H9 (cell line): ENCODE data around the gene PELI2. TPM values are rescaled to one million over a fixed set of nuclear protein-coding genes. Genes with fewer than 3 reads are reported as not detected.

Experiments used
- DNase-seq: peaks from one replicate; pipeline ENCODE4 v3.0.0-alpha.2; 2017
- H2AFZ ChIP-seq: one replicate; pipeline ENCODE4 v1.6.1; 2013; ENCODE audit warnings: mild to moderate bottlenecking, low read length, control low read depth, moderate library complexity
- H2AK5ac ChIP-seq: 2 replicates; pipeline ENCODE4 v1.6.1; 2013; ENCODE audit warnings: low read length, control low read depth, mixed read lengths; ENCODE audit not compliant: insufficient read length
- H2BK120ac ChIP-seq: one replicate; pipeline ENCODE4 v1.6.1; 2013; ENCODE audit warnings: low read depth, mild to moderate bottlenecking, low read length, control low read depth, inconsistent platforms; ENCODE audit not compliant: poor library complexity, severe bottlenecking
- H2BK12ac ChIP-seq: 2 replicates; pipeline ENCODE4 v1.6.1; 2013; ENCODE audit warnings: low read length, control low read depth, mixed read lengths, low read depth; ENCODE audit not compliant: insufficient read length
- H2BK15ac ChIP-seq: 2 replicates; pipeline ENCODE4 v1.6.1; 2013; ENCODE audit warnings: low read depth, low read length, control low read depth
- H2BK20ac ChIP-seq: one replicate; pipeline ENCODE4 v1.6.1; 2013; ENCODE audit warnings: low read depth, mild to moderate bottlenecking, low read length, control low read depth, inconsistent platforms; ENCODE audit not compliant: poor library complexity, severe bottlenecking
- H2BK5ac ChIP-seq: 2 replicates; pipeline ENCODE4 v1.6.1; 2013; ENCODE audit warnings: low read length, control low read depth, mixed read lengths; ENCODE audit not compliant: insufficient read length
- H3K14ac ChIP-seq: 2 replicates; pipeline ENCODE4 v1.6.1; 2013; ENCODE audit warnings: low read length, control low read depth; ENCODE audit not compliant: insufficient read depth
- H3K18ac ChIP-seq: 2 replicates; pipeline ENCODE4 v1.6.1; 2013; ENCODE audit warnings: low read depth, mild to moderate bottlenecking, mixed read lengths, low read length, control low read depth; ENCODE audit not compliant: insufficient read length
- H3K23ac ChIP-seq: 2 replicates; pipeline ENCODE4 v1.6.1; 2013; ENCODE audit warnings: low read length, control low read depth, mixed read lengths, low read depth; ENCODE audit not compliant: insufficient read length
- H3K23me2 ChIP-seq: 2 replicates; pipeline ENCODE4 v1.6.1; 2013; ENCODE audit warnings: low read depth, mild to moderate bottlenecking, mixed read lengths, low read length, control low read depth; ENCODE audit not compliant: insufficient read length, poor library complexity, severe bottlenecking
- H3K27ac ChIP-seq: 2 replicates; pipeline ENCODE4 v1.5.1; 2013; ENCODE audit warnings: low read length, control low read depth, mixed read lengths, low read depth; ENCODE audit not compliant: insufficient read length
- H3K27me3 ChIP-seq: 2 replicates; pipeline ENCODE4 v1.6.1; 2013; ENCODE audit warnings: low read length, control low read depth, inconsistent platforms; ENCODE audit not compliant: insufficient read depth
- H3K4ac ChIP-seq: 2 replicates; pipeline ENCODE4 v1.6.1; 2013; ENCODE audit warnings: low read depth, mild to moderate bottlenecking, control low read depth, inconsistent platforms, low read length, moderate library complexity
- H3K4me1 ChIP-seq: 2 replicates; pipeline ENCODE4 v1.6.1; 2013; ENCODE audit warnings: low read length, control low read depth, inconsistent platforms; ENCODE audit not compliant: insufficient read depth
- H3K4me2 ChIP-seq: 2 replicates; pipeline ENCODE4 v1.6.1; 2013; ENCODE audit warnings: low read length, control low read depth, mixed read lengths; ENCODE audit not compliant: insufficient read length, insufficient read depth
- H3K56ac ChIP-seq: 2 replicates; pipeline ENCODE4 v1.6.1; 2013; ENCODE audit warnings: low read depth, mild to moderate bottlenecking, mixed read lengths, low read length, control low read depth; ENCODE audit not compliant: insufficient read length
- H3K79me1 ChIP-seq: 2 replicates; pipeline ENCODE4 v1.6.1; 2013; ENCODE audit warnings: low read depth, mild to moderate bottlenecking, moderate library complexity, low read length, control low read depth, inconsistent platforms; ENCODE audit not compliant: insufficient read depth, poor library complexity, severe bottlenecking
- H3K79me2 ChIP-seq: 2 replicates; pipeline ENCODE4 v1.6.1; 2013; ENCODE audit warnings: low read length, control low read depth, inconsistent platforms; ENCODE audit not compliant: insufficient read depth
- H3K9ac ChIP-seq: 2 replicates; pipeline ENCODE4 v1.6.1; 2013; ENCODE audit warnings: low read length, control low read depth, mixed read lengths; ENCODE audit not compliant: insufficient read length; ENCODE audit errors: extremely low read depth
- H3K9me3 ChIP-seq: one replicate; pipeline ENCODE4 v1.6.1; 2013; ENCODE audit warnings: low read depth, low read length, inconsistent platforms; ENCODE audit not compliant: control insufficient read depth
- H3T11ph ChIP-seq: one replicate; pipeline ENCODE4 v1.6.1; 2013; ENCODE audit warnings: mild to moderate bottlenecking, low read length, control low read depth, inconsistent platforms
- H4K20me1 ChIP-seq: one replicate; pipeline ENCODE4 v1.6.1; 2013; ENCODE audit not compliant: control insufficient read depth, insufficient read length, insufficient read depth
- H4K5ac ChIP-seq: 2 replicates; pipeline ENCODE4 v1.6.1; 2013; ENCODE audit warnings: low read depth, mild to moderate bottlenecking, mixed read lengths, low read length, control low read depth; ENCODE audit not compliant: insufficient read length
- H4K8ac ChIP-seq: replicated peaks from 2 replicates; pipeline ENCODE4 v1.6.1; 2013; ENCODE audit warnings: low read length, control low read depth, mixed read lengths, low read depth; ENCODE audit not compliant: insufficient read length
- H4K91ac ChIP-seq: 2 replicates; pipeline ENCODE4 v1.6.1; 2013; ENCODE audit warnings: low read depth, mild to moderate bottlenecking, moderate library complexity, mixed read lengths, low read length, control low read depth; ENCODE audit not compliant: insufficient read length
- H3K27ac Mint-ChIP-seq, 3 experiments: 2 replicates in 2 of 3; 3 replicates in 1 of 3; pipeline ENCODE4 v1.8.0; 2020 to 2021; ENCODE audit warnings: mixed read lengths in 3 of 3, mild to moderate bottlenecking in 1 of 3, moderate library complexity in 1 of 3
- H3K27me3 Mint-ChIP-seq: 2 replicates; pipeline ENCODE4 v1.8.0; 2021; ENCODE audit warnings: low read depth, mild to moderate bottlenecking, moderate library complexity, mixed read lengths
- H3K36me3 Mint-ChIP-seq, 3 experiments: 2 replicates in 2 of 3; 3 replicates in 1 of 3; pipeline ENCODE4 v1.8.0; 2020 to 2021; ENCODE audit warnings: low read depth in 3 of 3, mixed read lengths in 3 of 3; ENCODE audit not compliant: insufficient read depth in 1 of 3
- H3K4me1 Mint-ChIP-seq, 2 experiments: 2 replicates each; pipeline ENCODE4 v1.8.0; 2020; ENCODE audit warnings: mixed read lengths in 2 of 2
- H3K4me3 Mint-ChIP-seq, 2 experiments: 2 replicates in 1 of 2; 3 replicates in 1 of 2; pipeline ENCODE4 v1.8.0; 2020 to 2021; ENCODE audit warnings: mild to moderate bottlenecking in 2 of 2, mixed read lengths in 2 of 2, moderate library complexity in 1 of 2
- H3K9me3 Mint-ChIP-seq, 2 experiments: 2 replicates in 1 of 2; 3 replicates in 1 of 2; pipeline ENCODE4 v1.8.0; 2020; ENCODE audit warnings: mild to moderate bottlenecking in 2 of 2, mixed read lengths in 2 of 2, moderate library complexity in 1 of 2
- CTCF ChIP-seq: fragments of 200-600 bp; sonication (generic); conservative IDR thresholded peaks from 3 replicates; pipeline ENCODE4 v1.8.0; 2021; ENCODE audit warnings: antibody characterized with exemption, mild to moderate bottlenecking
- WGBS: extraction: QIAGEN DNeasy Blood & Tissue Kit; methylation state at CpG from one replicate; pipeline ENCODE4 v1.1.7; 2013; ENCODE audit warnings: missing lambda C conversion rate, low lambda C conversion rate, mixed read lengths; ENCODE audit not compliant: insufficient read length; ENCODE audit errors: extremely low coverage; 5-methylcytosine and 5-hydroxymethylcytosine counted together
- total RNA-seq: library from RNA; stranded (reverse); gene quantifications from 2 replicates; pipeline ENCODE4 v1.2.1, GENCODE V29; 2021

Gene PELI2
- total RNA-seq, 1 experiment from 2014 or later: 18.0 TPM

- H3K4me1 Mint-ChIP-seq: peaks cover 4% of the 10 kb centered on the region in 2 experiments
- H3K23ac ChIP-seq: no peak overlapping the region
- no peaks in the 10 kb centered on the region for H3K79me2 ChIP-seq
- H3K27me3 ChIP-seq: no peaks in the 10 kb centered on the region
- no peak overlapping the region for H2BK20ac ChIP-seq
- no peak overlapping the region for H4K8ac ChIP-seq
- H3K18ac ChIP-seq: no peak overlapping the region
- no peaks in the 10 kb centered on the region for H3K36me3 Mint-ChIP-seq
- no peak overlapping the region for H3K27ac ChIP-seq
- no peak overlapping the region for H3K4ac ChIP-seq
- no peak overlapping the region for H3K14ac ChIP-seq
- no peak overlapping the region for H4K5ac ChIP-seq
- no peak overlapping the region for H4K91ac ChIP-seq
- no peak overlapping the region for H2BK5ac ChIP-seq
- H2AK5ac ChIP-seq: no peak overlapping the region
- H3K4me3 Mint-ChIP-seq: no peak overlapping the region
- no peaks in the 10 kb centered on the region for H4K20me1 ChIP-seq
- H3K4me1 ChIP-seq: no peaks in the 10 kb centered on the region
- no peak overlapping the region for H3K27ac Mint-ChIP-seq
- no peak overlapping the region for H2BK15ac ChIP-seq
- no peak overlapping the region for H3K4me2 ChIP-seq
- no CpG with 5 or more reads among the region's 5 CpGs for WGBS
- peaks cover 0 to under 1% of the 10 kb centered on the region in 2 experiments; a peak in 1 of 5 replicates for H3K9me3 Mint-ChIP-seq
- no peak overlapping the region for H3K56ac ChIP-seq
- no peak for TF ChIP-seq CTCF
- no peak overlapping the region for H2BK120ac ChIP-seq
- no peaks in the 10 kb centered on the region for H3K23me2 ChIP-seq
- H3T11ph ChIP-seq: no peak overlapping the region
- H3K79me1 ChIP-seq: no peaks in the 10 kb centered on the region
- no peak overlapping the region for H2AFZ ChIP-seq
- no peak overlapping the region for H3K9ac ChIP-seq
- H3K27me3 Mint-ChIP-seq: no peaks in the 10 kb centered on the region; the same call in 1 of the 2 replicates
- no peak overlapping the region for H2BK12ac ChIP-seq
- no peak for DNase-seq
- H3K9me3 ChIP-seq: no peaks in the 10 kb centered on the region
These were observed 206.9 kb downstream of the PELI2 start for GRCh38 chr14:56324856-56325699.
